Measurements from ENCODE around the gene CFDP1.

Gene CFDP1

DNA sequence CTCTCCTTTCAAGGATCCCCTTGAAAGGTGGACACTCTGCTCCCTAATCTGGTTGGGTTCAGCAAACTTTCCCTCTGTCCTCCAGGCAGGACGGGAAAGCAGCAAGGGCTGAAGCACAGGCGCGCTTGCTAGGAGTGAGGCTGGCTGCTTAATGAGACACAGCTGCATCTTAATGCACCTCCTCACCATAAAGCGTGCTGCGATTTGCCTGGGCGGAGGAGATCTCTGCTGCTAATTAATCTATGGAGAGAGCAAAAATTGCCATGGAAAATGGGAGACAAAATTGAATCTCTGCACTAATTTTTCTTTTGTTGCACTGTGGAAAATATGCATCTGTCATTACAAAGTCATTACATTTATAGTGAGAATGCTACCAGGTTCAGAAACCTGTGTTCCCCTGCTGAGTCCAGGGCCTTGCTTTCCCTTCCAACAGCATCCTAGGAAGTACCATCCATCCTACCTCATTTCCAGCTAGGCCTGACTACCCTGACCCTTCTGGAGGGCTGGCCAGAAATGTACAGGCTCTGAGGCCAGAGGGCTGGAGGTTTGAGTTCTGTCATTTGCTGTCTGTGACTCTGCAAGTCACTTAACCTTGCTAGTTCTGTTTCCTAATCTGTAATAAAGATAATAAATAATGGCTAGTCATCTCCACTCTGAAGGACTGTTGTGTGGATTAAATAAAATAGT lies 138.4 kb downstream of the CFDP1 start:
- WGBS (ENCODE audit: extremely low coverage, insufficient coverage, low lambda C conversion rate): no CpG with 5 or more reads among the region's 6 CpGs
- Histone ChIP-seq H3K18ac (ENCODE audit: low read length) (no peak overlapping the region), H3K4me2 (ENCODE audit: low read length) (no peak overlapping the region), H3K23ac (ENCODE audit: low read length) (no peak overlapping the region), H4K8ac (ENCODE audit: low read depth, low read length) (no peak overlapping the region), H3K4me3 (ENCODE audit: low read length) (no peak overlapping the region), H3K56ac (ENCODE audit: low read length) (no peak overlapping the region), H4K5ac (ENCODE audit: low read length) (no peak overlapping the region), H2BK15ac (replicated peaks; ENCODE audit: low read depth) (no peak overlapping the region), H2BK5ac (ENCODE audit: low read length) (no peak overlapping the region), H3K79me1 (ENCODE audit: low read length) (no peaks in the 10 kb centered on the region), H2BK120ac (ENCODE audit: low read depth, low read length) (no peak overlapping the region), H3K9ac (ENCODE audit: low read length) (no peak overlapping the region), H3K27me3 (ENCODE audit: insufficient read depth, low read length, poor library complexity) (no peaks in the 10 kb centered on the region), H3K36me3 (ENCODE audit: control insufficient read depth, insufficient read depth, low read length) (peaks cover 7% of the 10 kb centered on the region), H3K4ac (ENCODE audit: low read depth, low read length) (no peak overlapping the region), H3K79me2 (ENCODE audit: control insufficient read depth, insufficient read depth, low read length) (no peaks in the 10 kb centered on the region), H3K27ac (ENCODE audit: low read depth, low read length) (no peak overlapping the region), H3K4me1 (ENCODE audit: control insufficient read depth, low read depth, low read length) (no peaks in the 10 kb centered on the region), H2AK5ac (ENCODE audit: low read length) (no peak overlapping the region)
- DNase-seq: no peak

DNA sequence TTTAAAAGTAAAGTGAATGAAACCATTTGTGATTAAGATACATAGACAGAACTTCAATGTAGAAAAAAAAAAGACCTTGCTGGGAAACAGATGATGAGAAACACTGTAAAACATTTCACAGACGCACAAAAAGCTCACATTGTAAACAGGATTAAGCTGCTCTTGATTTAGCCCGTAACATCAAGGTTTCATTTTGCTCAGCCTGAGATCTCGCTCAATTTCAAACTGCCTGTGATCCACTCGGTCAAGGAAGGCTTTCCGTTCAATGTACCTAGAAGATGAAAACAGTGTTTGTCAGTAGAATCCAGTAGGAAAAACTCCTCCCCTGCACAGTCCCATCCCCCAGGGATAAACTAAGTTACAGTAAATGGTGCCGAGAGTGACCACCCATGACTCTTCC lies 139.5 kb downstream of the CFDP1 start:
- H3K36me3 ChIP-seq (ENCODE audit: control insufficient read depth, insufficient read depth, low read length): peaks cover 7% of the 10 kb centered on the region
- H4K5ac ChIP-seq (ENCODE audit: low read length): no peak overlapping the region
- H3K27ac ChIP-seq (ENCODE audit: low read depth, low read length): no peak overlapping the region
- H2BK15ac ChIP-seq (replicated peaks; ENCODE audit: low read depth): no peak overlapping the region
- H3K56ac ChIP-seq (ENCODE audit: low read length): no peak overlapping the region
- no peaks in the 10 kb centered on the region for H3K27me3 ChIP-seq (ENCODE audit: insufficient read depth, low read length, poor library complexity)
- H4K8ac ChIP-seq (ENCODE audit: low read depth, low read length): no peak overlapping the region
- no peak overlapping the region for H2AK5ac ChIP-seq (ENCODE audit: low read length)
- no peak overlapping the region for H3K18ac ChIP-seq (ENCODE audit: low read length)
- peaks cover 4% of the 10 kb centered on the region for H3K4me1 ChIP-seq (ENCODE audit: control insufficient read depth, low read depth, low read length)
- no peaks in the 10 kb centered on the region for H3K79me2 ChIP-seq (ENCODE audit: control insufficient read depth, insufficient read depth, low read length)
- no peak overlapping the region for H3K4me2 ChIP-seq (ENCODE audit: low read length)
- H2BK5ac ChIP-seq (ENCODE audit: low read length): no peak overlapping the region
- H3K79me1 ChIP-seq (ENCODE audit: low read length): no peaks in the 10 kb centered on the region
- no peak overlapping the region for H3K23ac ChIP-seq (ENCODE audit: low read length)
- H3K9ac ChIP-seq (ENCODE audit: low read length): no peak overlapping the region
- WGBS (ENCODE audit: extremely low coverage, insufficient coverage, low lambda C conversion rate): no CpG with 5 or more reads among the region's 6 CpGs
- no peak overlapping the region for H3K4ac ChIP-seq (ENCODE audit: low read depth, low read length)
- no peak overlapping the region for H2BK120ac ChIP-seq (ENCODE audit: low read depth, low read length)
- no peak overlapping the region for H3K4me3 ChIP-seq (ENCODE audit: low read length)
- no peak for DNase-seq

DNA sequence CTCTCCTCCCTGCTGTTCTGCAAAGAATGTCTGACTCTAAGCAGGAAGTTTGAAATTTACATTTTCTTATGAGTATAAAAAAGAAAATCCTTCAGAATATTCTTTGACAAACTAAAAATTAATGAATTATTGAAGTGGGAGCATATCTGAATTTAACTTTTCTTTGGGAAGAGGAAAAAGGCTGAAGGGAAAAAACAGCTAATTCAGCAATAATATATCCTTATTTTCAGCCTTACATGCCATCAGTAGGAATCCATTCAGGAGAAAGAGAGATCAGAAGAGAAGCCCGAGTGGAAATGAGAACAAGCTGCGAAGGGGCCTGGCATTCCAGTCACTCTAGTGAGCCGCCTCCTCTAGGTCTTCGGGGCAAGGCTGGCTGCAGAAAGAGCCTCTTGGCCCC lies 140.1 kb downstream of the CFDP1 start:
- no CpG with 5 or more reads among the region's 4 CpGs for WGBS (ENCODE audit: extremely low coverage, insufficient coverage, low lambda C conversion rate)

DNA sequence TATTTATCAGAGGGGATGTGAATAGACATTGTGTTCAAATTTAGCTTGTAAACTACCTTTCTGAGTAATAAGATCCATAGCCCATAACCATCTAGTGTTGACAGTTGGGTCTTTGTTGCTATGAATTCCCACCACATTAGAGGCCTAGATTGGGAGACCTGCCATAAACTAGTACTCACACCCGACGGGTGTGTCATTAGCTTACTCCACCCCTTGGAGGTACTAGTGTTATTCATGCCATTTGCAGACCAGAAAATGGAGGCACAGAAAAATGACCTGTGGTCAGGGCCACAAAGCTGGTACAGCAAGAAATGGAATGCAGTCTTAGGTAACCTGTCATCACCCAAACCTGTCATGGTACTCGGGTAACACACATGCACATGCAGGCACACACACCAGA lies 140.6 kb downstream of the CFDP1 start:
- Histone ChIP-seq H3K4me3 (ENCODE audit: low read length) (no peak overlapping the region), H3K4ac (ENCODE audit: low read depth, low read length) (no peak overlapping the region), H3K18ac (ENCODE audit: low read length) (no peak overlapping the region), H2BK15ac (replicated peaks; ENCODE audit: low read depth) (no peak overlapping the region), H3K79me2 (ENCODE audit: control insufficient read depth, insufficient read depth, low read length) (no peaks in the 10 kb centered on the region), H2AK5ac (ENCODE audit: low read length) (no peak overlapping the region), H2BK5ac (ENCODE audit: low read length) (no peak overlapping the region), H2BK120ac (ENCODE audit: low read depth, low read length) (no peak overlapping the region), H3K4me2 (ENCODE audit: low read length) (no peak overlapping the region), H3K9ac (ENCODE audit: low read length) (no peak overlapping the region), H3K79me1 (ENCODE audit: low read length) (no peaks in the 10 kb centered on the region), H3K23ac (ENCODE audit: low read length) (no peak overlapping the region), H3K27me3 (ENCODE audit: insufficient read depth, low read length, poor library complexity) (no peaks in the 10 kb centered on the region), H4K5ac (ENCODE audit: low read length) (no peak overlapping the region), H4K8ac (ENCODE audit: low read depth, low read length) (no peak overlapping the region), H3K56ac (ENCODE audit: low read length) (no peak overlapping the region), H3K4me1 (ENCODE audit: control insufficient read depth, low read depth, low read length) (peaks cover 7% of the 10 kb centered on the region), H3K36me3 (ENCODE audit: control insufficient read depth, insufficient read depth, low read length) (peaks cover 7% of the 10 kb centered on the region), H3K27ac (ENCODE audit: low read depth, low read length) (no peak overlapping the region)
- WGBS (ENCODE audit: extremely low coverage, insufficient coverage, low lambda C conversion rate): no CpG with 5 or more reads among the region's 3 CpGs
- no peak for DNase-seq

More for the DNA sequence above, 140.1 kb downstream of the CFDP1 start:
- Histone ChIP-seq H3K9ac (ENCODE audit: low read length) (no peak overlapping the region), H3K79me1 (ENCODE audit: low read length) (no peaks in the 10 kb centered on the region), H3K56ac (ENCODE audit: low read length) (no peak overlapping the region), H3K27ac (ENCODE audit: low read depth, low read length) (no peak overlapping the region), H3K27me3 (ENCODE audit: insufficient read depth, low read length, poor library complexity) (no peaks in the 10 kb centered on the region), H3K23ac (ENCODE audit: low read length) (no peak overlapping the region), H3K79me2 (ENCODE audit: control insufficient read depth, insufficient read depth, low read length) (no peaks in the 10 kb centered on the region), H3K4me2 (ENCODE audit: low read length) (no peak overlapping the region), H3K18ac (ENCODE audit: low read length) (no peak overlapping the region), H2BK15ac (replicated peaks; ENCODE audit: low read depth) (no peak overlapping the region), H3K4me3 (ENCODE audit: low read length) (no peak overlapping the region), H2BK5ac (ENCODE audit: low read length) (no peak overlapping the region), H2BK120ac (ENCODE audit: low read depth, low read length) (no peak overlapping the region), H3K36me3 (ENCODE audit: control insufficient read depth, insufficient read depth, low read length) (peaks cover 7% of the 10 kb centered on the region), H4K8ac (ENCODE audit: low read depth, low read length) (no peak overlapping the region), H3K4me1 (ENCODE audit: control insufficient read depth, low read depth, low read length) (peaks cover 7% of the 10 kb centered on the region), H4K5ac (ENCODE audit: low read length) (no peak overlapping the region), H3K4ac (ENCODE audit: low read depth, low read length) (no peak overlapping the region), H2AK5ac (ENCODE audit: low read length) (no peak overlapping the region)
- DNase-seq: no peak

DNA sequence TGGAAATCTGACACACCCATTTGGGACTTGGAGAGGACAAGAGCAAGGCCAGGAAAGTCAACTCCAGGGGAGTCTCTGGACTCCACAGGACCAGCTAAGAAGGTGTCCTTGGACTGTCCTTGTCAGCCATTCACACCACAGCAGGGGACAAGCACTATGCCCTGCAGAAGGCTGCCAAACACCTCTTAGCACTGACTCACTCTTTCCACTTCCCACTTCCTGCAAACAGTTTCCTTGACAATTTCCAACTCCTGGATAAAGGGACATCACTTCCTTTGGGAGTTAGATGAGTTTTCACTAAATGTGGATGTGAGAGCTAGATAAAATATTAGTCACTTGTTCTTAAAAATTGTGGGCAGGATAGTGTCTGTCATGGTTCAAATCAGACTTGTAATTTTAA lies 144.1 kb downstream of the CFDP1 start:
- Histone ChIP-seq H4K5ac (ENCODE audit: low read length) (no peak overlapping the region), H3K23ac (ENCODE audit: low read length) (no peak overlapping the region), H3K79me2 (ENCODE audit: control insufficient read depth, insufficient read depth, low read length) (no peaks in the 10 kb centered on the region), H3K36me3 (ENCODE audit: control insufficient read depth, insufficient read depth, low read length) (peaks cover 8% of the 10 kb centered on the region), H3K56ac (ENCODE audit: low read length) (no peak overlapping the region), H3K27ac (ENCODE audit: low read depth, low read length) (no peak overlapping the region), H2BK15ac (replicated peaks; ENCODE audit: low read depth) (no peak overlapping the region), H3K9ac (ENCODE audit: low read length) (no peak overlapping the region), H2BK120ac (ENCODE audit: low read depth, low read length) (no peak overlapping the region), H3K4ac (ENCODE audit: low read depth, low read length) (no peak overlapping the region), H2AK5ac (ENCODE audit: low read length) (no peak overlapping the region), H3K4me3 (ENCODE audit: low read length) (no peak overlapping the region), H3K4me1 (ENCODE audit: control insufficient read depth, low read depth, low read length) (peaks cover 7% of the 10 kb centered on the region), H3K4me2 (ENCODE audit: low read length) (no peak overlapping the region), H4K8ac (ENCODE audit: low read depth, low read length) (no peak overlapping the region), H2BK5ac (ENCODE audit: low read length) (no peak overlapping the region), H3K18ac (ENCODE audit: low read length) (no peak overlapping the region), H3K79me1 (ENCODE audit: low read length) (no peaks in the 10 kb centered on the region), H3K27me3 (ENCODE audit: insufficient read depth, low read length, poor library complexity) (no peaks in the 10 kb centered on the region)
- DNase-seq: peak; percentile 93

DNA sequence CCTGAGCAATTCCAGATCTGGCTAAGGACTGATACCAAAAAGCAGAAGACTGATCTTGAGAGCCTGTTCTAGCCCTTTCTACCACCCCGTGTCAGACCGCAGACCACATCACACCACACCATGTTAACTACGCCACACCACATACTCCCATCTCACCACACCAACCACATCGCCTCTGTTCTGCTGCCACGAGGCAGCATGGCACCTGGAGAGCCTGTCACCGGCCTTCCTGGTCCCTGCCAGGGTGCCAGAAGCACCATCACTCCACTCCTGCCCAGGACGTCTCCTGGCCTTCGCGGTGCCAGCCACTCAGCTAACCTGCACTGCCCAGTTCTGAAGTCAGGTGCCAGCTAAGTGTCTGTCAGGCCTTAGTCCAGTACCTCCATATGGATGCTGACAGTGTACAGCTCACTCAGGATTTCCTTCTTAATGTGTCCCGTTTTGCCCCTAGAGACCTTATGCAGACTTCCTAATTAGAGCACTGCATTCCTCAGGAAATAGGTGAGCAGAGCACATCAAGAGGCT lies 144.6 kb downstream of the CFDP1 start:
- Histone ChIP-seq H3K23ac (ENCODE audit: low read length) (no peak overlapping the region), H3K27me3 (ENCODE audit: insufficient read depth, low read length, poor library complexity) (no peaks in the 10 kb centered on the region), H3K56ac (ENCODE audit: low read length) (no peak overlapping the region), H4K5ac (ENCODE audit: low read length) (no peak overlapping the region), H3K4me3 (ENCODE audit: low read length) (no peak overlapping the region), H3K4ac (ENCODE audit: low read depth, low read length) (no peak overlapping the region), H2AK5ac (ENCODE audit: low read length) (no peak overlapping the region), H3K4me2 (ENCODE audit: low read length) (no peak overlapping the region), H2BK15ac (replicated peaks; ENCODE audit: low read depth) (no peak overlapping the region), H3K79me2 (ENCODE audit: control insufficient read depth, insufficient read depth, low read length) (no peaks in the 10 kb centered on the region), H3K9ac (ENCODE audit: low read length) (no peak overlapping the region), H3K4me1 (ENCODE audit: control insufficient read depth, low read depth, low read length) (peaks cover 7% of the 10 kb centered on the region), H3K36me3 (ENCODE audit: control insufficient read depth, insufficient read depth, low read length) (peaks cover 8% of the 10 kb centered on the region), H4K8ac (ENCODE audit: low read depth, low read length) (no peak overlapping the region), H2BK120ac (ENCODE audit: low read depth, low read length) (no peak overlapping the region), H3K27ac (ENCODE audit: low read depth, low read length) (no peak overlapping the region), H2BK5ac (ENCODE audit: low read length) (no peak overlapping the region), H3K18ac (ENCODE audit: low read length) (no peak overlapping the region), H3K79me1 (ENCODE audit: low read length) (no peaks in the 10 kb centered on the region)
- WGBS (ENCODE audit: extremely low coverage, insufficient coverage, low lambda C conversion rate): no CpG with 5 or more reads among the region's 10 CpGs
- no peak for DNase-seq
